Stromal cell of bone marrow (primary cell): ENCODE data around the gene ABCA13.

Experiments
- DNase-seq: peaks from one replicate; pipeline ENCODE4 v3.0.0-alpha.2; 2012; ENCODE audit warnings: low read depth

ABCA13 gene

DNA sequence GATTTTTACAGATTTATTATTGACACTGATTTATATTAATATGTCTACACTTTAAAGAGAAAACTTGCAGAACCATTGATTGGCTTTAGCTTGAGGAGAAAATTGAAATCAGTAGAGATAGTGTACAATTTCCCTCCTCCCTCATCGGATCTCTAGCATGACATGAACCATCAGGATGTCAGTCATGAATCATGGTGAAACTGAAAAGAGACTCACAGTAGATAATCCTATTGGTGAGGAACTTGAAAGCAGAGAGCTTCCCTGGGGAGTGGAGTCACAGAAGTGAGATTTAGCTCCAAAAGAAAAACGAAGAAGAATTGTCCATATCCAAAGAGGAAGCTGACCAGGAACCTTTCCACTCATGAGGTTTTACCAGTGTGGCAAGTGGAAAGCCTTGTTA, 346.8 kb downstream of the ABCA13 start:
- no peak for DNase-seq

- no peak for DNase-seq
Observed at GRCh38 chr7:48522692-48523091, 351.4 kb downstream of the ABCA13 start.

- no peak for DNase-seq
Observed at GRCh38 chr7:48525736-48526732, 354.8 kb downstream of the ABCA13 start.

DNA sequence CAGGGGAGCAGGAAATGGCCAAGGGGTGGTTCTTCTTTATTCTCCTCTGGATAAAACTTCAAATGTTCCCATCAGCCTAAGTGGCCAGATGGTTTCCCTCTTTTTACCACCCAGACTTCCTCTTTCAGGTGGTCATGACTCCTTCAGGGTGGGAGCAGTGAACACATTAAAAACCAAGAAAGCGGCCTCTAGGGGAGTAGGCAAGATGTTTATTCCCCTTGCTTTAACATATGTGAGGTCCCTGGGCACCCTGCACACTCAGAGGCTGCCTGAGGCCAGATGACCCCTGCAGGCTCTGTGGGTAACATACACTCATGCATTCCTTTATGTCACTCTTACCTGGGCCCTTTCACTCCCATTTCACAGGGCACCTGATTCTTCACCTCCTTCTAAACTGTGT, 357.4 kb downstream of the ABCA13 start:
- no peak for DNase-seq

- no peak for DNase-seq
Observed at GRCh38 chr7:48537561-48537960, 366.3 kb downstream of the ABCA13 start.

- no peak for DNase-seq
Observed at GRCh38 chr7:48540746-48541145, 369.5 kb downstream of the ABCA13 start.

DNA sequence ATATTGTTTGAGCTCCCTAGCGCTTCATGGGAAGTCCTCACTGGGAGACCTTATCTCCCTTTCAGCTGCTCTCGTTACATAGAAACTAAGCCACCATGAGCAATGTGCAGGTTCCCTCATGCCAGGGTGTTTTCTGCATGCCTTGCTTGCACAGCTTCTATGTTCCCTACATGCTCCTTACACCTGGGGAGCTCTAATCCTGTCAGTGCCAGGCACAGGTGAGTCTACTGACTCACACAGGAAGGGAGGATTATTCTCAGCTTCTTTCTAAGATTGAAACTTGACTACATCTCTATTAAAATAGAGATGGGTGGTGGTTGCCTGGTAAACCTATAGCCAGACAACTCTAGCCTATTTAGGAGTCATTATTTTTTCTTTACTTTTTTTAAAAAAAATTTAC, 377.4 kb downstream of the ABCA13 start:
- no peak for DNase-seq

DNA sequence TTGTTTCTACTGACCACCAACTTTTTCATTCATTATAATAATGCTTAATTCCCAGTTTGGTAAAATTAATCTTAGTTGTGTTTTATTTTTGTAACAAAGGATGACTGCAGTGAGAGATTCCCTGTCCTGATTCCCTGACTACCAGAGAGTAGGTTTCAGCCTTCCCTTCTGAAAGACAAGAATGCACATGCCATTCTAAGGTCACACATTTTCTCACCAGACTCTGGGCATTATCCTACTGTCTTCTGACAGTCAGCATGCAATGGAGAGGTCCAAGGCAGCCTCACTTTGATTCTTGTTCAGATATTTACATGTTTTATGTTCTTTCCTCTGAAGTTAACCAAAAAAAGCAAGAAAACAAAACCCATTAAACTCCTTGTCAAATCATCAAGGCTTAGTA, 380.4 kb downstream of the ABCA13 start:
- no peak for DNase-seq

DNA sequence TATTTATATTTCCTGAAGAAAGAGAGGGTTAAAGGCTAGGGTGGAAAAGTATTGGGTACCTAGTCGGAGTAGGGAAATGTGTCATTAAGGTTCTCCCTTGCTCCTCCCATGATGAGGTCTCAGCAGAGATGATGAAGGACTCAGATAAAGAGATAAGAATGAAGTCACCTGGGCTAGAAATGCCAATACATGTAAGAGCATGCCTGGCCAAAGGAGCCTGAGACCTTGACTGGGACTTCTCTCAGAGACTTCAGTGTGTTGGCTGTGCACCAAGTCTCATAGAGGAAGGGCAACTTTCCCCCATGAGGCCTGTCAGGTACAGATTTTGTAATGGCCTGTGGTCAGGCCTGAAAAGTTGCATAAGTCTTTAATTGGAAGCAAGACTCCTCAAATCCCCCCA, 392.1 kb downstream of the ABCA13 start:
- DNase-seq, result no peak

DNA sequence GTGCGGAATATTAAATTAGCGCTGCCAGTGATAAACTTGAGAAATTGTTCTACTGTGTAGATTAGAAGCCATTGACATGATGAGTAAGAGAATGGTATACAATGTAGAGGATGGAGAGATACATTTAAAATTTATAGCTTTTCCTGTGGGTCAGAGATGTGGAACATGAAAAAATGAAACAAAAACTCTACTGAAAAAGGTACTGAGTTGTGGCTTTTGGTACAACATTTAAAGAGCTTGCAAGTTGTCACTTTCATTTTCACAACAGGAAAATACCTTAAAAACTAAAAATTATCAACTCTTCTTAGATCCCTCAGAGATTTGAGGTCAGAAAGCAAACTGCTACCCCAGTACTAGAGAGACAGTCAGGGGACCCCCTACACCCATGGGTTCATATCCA, 404.3 kb downstream of the ABCA13 start:
- no peak for DNase-seq

DNA sequence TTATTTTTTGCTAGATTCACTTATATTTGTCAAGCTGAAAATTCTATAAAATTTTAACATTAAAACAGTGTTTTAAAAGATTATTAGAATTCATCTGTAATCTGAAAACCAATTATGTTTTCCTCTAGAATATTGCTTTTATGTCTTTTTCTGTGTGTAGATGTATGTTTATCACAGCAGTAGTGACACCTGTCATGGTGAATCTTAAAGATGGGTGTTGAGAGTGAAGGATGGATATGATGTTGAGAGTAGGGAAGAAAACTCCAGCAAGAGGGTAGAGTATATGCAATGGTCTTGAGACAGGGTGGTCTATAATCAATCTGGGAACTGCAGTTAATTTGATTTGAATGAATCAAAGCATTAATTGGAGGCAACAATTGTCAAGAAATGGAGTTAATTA, 416.2 kb downstream of the ABCA13 start:
- DNase-seq, result no peak

DNA sequence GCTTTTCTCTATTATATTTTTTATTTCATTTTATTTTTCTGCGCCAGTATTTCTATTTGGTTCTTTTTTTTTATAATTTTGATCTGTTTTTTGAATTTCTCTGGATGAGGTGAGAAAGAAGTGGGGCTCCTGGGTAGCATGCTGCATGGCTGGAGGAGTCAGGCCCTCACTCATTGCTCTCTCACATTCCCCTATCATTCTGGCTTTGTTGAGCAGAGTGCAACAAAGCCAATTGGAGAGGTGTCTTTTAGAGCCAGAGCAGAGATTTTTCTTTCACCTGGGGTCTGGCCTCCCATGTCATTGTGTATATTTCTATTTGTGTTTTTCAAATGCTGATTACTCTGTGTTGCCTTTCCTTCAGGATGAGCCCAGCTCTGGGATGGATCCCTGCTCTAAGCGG, 423.1 kb downstream of the ABCA13 start:
- DNase-seq, result no peak

GRCh38 chr7:48595756-48596155, 424.5 kb downstream of the ABCA13 start:
- DNase-seq, result no peak

DNA sequence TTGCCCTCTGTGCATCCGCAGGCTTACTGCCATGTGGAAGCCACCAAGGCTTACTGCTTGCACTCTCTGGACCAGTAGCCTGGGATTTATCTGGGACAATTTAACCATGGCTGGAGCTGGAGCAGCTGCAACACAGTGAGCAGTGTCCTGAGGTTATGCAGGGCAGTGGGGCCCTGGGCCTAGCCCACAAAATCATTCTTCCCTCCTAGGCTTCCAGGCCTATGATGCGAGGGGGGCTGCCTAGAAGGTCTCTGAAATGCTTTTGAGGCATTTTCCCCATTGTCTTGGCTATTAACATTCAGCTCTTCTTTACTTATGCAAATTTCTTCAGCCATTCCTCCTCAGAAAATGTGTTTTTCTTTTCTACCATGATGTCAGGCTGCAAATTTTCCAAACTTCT, 439.4 kb downstream of the ABCA13 start:
- no peak for DNase-seq

DNA sequence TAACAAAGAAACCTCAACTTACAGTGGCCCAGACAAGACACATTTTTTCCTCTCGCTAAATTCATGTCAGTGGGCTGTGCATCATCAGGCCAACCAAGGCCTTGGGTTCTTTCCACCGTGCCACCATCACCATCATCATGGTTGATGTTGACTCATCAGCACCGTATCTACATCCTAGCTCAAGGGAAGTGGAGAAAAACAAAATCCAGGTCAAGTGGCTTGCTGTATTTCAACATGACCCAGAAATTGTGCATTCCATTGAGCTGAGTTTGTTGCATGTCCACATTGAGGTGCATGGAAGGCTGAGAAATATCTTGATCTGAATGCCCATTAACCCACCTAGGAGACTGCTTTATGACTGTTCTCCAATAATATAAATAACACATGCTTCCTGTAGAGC, 440.7 kb downstream of the ABCA13 start:
- no peak for DNase-seq

- DNase-seq, result no peak
Observed at GRCh38 chr7:48617508-48617907, 446.2 kb downstream of the ABCA13 start.

GRCh38 chr7:48617993-48618392, 446.7 kb downstream of the ABCA13 start:
- DNase-seq, result no peak

- DNase-seq, result no peak
Observed at GRCh38 chr7:48621076-48621475, 449.8 kb downstream of the ABCA13 start.

DNA sequence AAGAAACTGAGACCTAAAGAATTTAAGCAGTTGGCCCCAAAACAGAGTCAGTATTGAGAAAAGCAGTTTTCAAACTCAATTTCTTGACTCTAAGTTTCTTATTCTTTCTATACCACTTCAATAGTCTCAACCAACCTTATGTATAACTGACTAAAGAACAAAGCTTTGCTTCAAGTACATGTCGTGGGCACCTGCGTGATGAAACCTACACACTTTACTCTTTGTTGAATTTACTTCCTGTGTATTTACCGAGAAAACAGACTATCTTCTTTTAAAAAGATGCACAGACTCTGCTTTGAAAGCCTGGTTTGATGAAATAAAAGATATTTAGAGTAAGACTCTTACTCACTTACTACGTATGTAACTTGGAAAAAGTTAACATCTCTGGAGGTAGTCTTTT, 455.9 kb downstream of the ABCA13 start:
- no peak for DNase-seq

DNA sequence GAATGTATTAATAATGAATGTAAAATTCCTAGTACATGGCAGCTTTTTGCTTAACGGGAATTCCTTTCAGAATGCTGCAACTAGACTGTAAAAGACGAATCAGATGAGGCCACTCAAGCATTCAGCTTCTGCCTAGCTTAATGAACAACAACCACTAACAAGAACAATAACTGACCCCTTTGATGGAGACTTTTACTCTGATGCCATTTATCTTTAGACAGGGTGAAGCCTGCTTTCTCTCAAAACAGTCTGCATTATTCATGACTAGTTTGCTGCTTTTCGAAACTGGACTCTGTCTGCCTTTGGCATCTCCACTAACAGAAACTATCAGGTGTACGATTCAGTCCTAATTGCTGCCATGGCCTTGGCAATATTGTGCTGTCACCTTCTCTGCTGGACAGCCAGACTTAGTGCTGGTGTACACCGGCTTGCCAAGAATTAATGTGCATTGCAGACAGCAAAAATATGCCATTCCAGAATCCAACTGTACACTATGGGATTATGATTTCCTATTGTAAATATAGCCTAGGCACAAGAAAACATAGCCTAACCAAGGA, 457.6 kb downstream of the ABCA13 start:
- DNase-seq, result no peak

- DNase-seq, result no peak
Observed at GRCh38 chr7:48634116-48634632, 462.9 kb downstream of the ABCA13 start.

- DNase-seq, result no peak
Observed at GRCh38 chr7:48635796-48636195, 464.5 kb downstream of the ABCA13 start.

DNA sequence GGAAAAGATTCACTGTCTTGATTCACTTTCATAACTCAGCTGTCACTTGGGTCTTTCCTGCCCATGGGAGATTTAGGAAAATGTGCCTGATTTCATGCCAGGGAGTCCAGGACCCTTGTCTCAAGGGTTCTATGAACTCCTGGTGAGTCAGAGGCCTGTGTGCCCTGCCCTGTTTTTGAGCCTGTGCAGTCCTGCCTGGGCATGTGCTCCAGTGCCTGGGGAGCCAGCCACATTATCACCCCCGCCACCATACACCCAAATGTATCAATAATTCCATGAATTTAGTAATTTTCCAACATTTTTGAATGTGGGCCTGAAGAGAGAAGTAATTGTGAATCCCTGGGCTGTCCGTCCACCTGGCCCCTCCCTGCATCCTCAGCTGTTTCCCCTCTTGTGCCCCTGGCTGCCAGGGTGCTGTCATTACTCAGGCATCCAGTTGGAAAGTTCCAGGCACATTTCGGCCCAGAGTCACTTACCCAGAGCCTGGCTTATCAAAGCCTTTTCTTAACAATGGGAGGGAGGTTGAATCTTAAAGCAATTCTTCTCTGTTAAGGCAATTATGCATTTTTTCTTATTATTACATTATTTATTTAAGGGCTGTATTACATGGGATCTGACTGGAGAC, 465.2 kb downstream of the ABCA13 start:
- DNase-seq, result no peak
